ENCODE measurements around the gene ACOT11.

Gene ACOT11

GRCh38 chr1:54600947-54601721 lies 53.1 kb downstream of the ACOT11 start:
- Histone ChIP-seq H3K9me3 (ENCODE audit: control insufficient read depth, low read length) (no peaks in the 10 kb centered on the region), H3K27me3 (ENCODE audit: control insufficient read depth, insufficient read depth, low read length, poor library complexity, severe bottlenecking) (no peaks in the 10 kb centered on the region), H3K4me1 (ENCODE audit: control insufficient read depth, insufficient read depth, low read length) (no peaks in the 10 kb centered on the region), H3K4me3 (ENCODE audit: insufficient read depth, low read depth, low read length) (no peak overlapping the region), H3K36me3 (ENCODE audit: control insufficient read depth, insufficient read depth, low read length) (no peaks in the 10 kb centered on the region), H3K27ac (ENCODE audit: insufficient read depth, low read depth, low read length, poor library complexity, severe bottlenecking) (no peak overlapping the region)
- 91 to 94% methylated on average over 21 of the region's 21 CpGs for WGBS, 2 experiments

DNA sequence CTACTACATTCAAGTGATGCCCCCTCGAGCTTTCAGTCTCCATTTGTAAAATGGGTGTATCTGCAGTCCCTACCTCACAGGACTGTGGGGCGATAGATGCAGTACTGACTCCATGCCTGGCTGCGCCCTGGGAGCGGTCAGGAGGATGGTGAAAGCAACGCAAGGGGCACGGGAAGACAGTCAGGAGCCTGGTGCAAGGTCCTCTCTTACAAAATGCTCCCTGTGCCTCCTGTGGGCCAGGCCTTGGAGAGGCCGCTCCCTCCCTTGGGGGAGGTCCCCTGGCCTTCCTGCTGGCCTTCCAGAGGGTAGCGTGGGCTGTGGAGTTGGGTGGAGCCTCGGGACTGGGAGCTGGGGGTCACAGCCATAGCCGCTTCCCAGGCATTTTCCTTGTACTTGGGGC lies 53.7 kb downstream of the ACOT11 start:
- H3K4me1 ChIP-seq (ENCODE audit: control insufficient read depth, insufficient read depth, low read length) = no peaks in the 10 kb centered on the region
- 91 to 93% methylated on average over 10 of the region's 10 CpGs for WGBS, 2 experiments
- no peak overlapping the region for H3K4me3 ChIP-seq (ENCODE audit: insufficient read depth, low read depth, low read length)
- H3K9me3 ChIP-seq (ENCODE audit: control insufficient read depth, low read length) = no peaks in the 10 kb centered on the region
- H3K27ac ChIP-seq (ENCODE audit: insufficient read depth, low read depth, low read length, poor library complexity, severe bottlenecking) = no peak overlapping the region
- H3K36me3 ChIP-seq (ENCODE audit: control insufficient read depth, insufficient read depth, low read length) = no peaks in the 10 kb centered on the region
- no peaks in the 10 kb centered on the region for H3K27me3 ChIP-seq (ENCODE audit: control insufficient read depth, insufficient read depth, low read length, poor library complexity, severe bottlenecking)

DNA sequence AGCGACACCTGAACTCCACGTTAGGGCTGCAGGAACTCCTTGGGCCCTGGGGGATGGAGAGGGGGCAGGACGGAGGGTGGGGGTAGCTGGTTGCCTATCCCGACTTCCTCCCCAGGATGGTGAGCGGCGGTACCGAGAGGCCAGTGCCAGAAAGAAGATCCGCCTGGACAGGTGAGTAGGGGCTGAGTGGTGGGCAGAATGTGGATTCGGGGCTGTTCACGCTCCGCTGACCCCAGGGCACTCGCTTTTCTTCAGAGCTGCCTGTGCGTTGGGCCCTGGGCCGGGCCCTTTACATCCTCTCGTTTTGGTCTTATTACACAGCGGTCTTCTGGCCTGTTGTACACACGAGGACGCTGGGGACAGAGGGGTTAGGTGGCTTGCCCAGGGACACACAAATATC lies 54.5 kb downstream of the ACOT11 start:
- H3K9me3 ChIP-seq (ENCODE audit: control insufficient read depth, low read length) = no peaks in the 10 kb centered on the region
- no peak overlapping the region for H3K4me3 ChIP-seq (ENCODE audit: insufficient read depth, low read depth, low read length)
- H3K27me3 ChIP-seq (ENCODE audit: control insufficient read depth, insufficient read depth, low read length, poor library complexity, severe bottlenecking) = no peaks in the 10 kb centered on the region
- no peaks in the 10 kb centered on the region for H3K36me3 ChIP-seq (ENCODE audit: control insufficient read depth, insufficient read depth, low read length)
- no peaks in the 10 kb centered on the region for H3K4me1 ChIP-seq (ENCODE audit: control insufficient read depth, insufficient read depth, low read length)
- 92 to 93% methylated on average over 18 of the region's 18 CpGs for WGBS, 2 experiments
- H3K27ac ChIP-seq (ENCODE audit: insufficient read depth, low read depth, low read length, poor library complexity, severe bottlenecking) = no peak overlapping the region

DNA sequence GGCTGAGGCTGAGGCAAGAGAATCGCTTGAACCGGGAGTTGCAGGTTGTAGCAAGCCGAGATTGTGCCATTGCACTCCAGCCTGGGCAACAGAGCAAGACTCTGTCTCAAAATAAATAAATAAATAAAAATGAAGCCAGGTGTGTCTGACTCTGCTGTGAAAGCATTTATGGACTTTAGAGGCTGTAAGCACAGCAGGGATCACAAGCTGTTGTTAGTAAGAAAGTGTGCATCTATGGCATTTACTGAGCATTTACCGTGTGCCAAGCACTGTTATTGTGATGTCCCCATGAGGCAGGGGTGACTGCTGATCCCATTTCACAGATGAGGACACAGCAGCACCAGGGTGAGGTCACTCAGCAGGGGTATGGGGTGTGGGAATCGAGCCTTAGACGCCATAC lies 55.2 kb downstream of the ACOT11 start:
- Histone ChIP-seq H3K27ac (ENCODE audit: insufficient read depth, low read depth, low read length, poor library complexity, severe bottlenecking) (no peak overlapping the region), H3K9me3 (ENCODE audit: control insufficient read depth, low read length) (no peaks in the 10 kb centered on the region), H3K4me3 (ENCODE audit: insufficient read depth, low read depth, low read length) (no peak overlapping the region), H3K36me3 (ENCODE audit: control insufficient read depth, insufficient read depth, low read length) (no peaks in the 10 kb centered on the region), H3K27me3 (ENCODE audit: control insufficient read depth, insufficient read depth, low read length, poor library complexity, severe bottlenecking) (no peaks in the 10 kb centered on the region), H3K4me1 (ENCODE audit: control insufficient read depth, insufficient read depth, low read length) (peaks cover 2% of the 10 kb centered on the region)
- WGBS, 2 experiments = 93 to 95% methylated on average over 6 of the region's 6 CpGs

DNA sequence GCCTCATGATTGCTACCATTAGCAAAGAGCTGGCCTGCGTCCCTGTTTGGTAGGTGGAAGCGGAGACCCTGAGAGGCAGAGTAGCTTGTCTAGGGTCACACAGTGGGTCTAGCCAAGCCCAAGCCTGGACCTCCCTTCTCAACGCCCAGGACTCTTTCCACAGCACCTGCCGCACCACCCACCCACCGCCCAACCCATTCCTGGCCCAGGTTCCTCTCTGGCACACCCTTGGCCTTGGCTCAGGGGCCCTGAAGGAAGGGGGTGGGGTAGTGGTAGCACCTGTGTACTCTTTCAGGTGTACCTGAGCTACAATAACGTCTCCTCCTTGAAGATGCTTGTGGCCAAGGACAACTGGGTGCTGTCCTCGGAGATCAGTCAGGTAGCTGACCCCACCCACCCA lies 56.0 kb downstream of the ACOT11 start:
- WGBS, 2 experiments = 91 to 95% methylated on average over 7 of the region's 7 CpGs
- Histone ChIP-seq H3K9me3 (ENCODE audit: control insufficient read depth, low read length) (no peaks in the 10 kb centered on the region), H3K36me3 (ENCODE audit: control insufficient read depth, insufficient read depth, low read length) (no peaks in the 10 kb centered on the region), H3K27ac (ENCODE audit: insufficient read depth, low read depth, low read length, poor library complexity, severe bottlenecking) (no peak overlapping the region), H3K27me3 (ENCODE audit: control insufficient read depth, insufficient read depth, low read length, poor library complexity, severe bottlenecking) (no peaks in the 10 kb centered on the region), H3K4me1 (ENCODE audit: control insufficient read depth, insufficient read depth, low read length) (peaks cover 9% of the 10 kb centered on the region), H3K4me3 (ENCODE audit: insufficient read depth, low read depth, low read length) (no peak overlapping the region)

DNA sequence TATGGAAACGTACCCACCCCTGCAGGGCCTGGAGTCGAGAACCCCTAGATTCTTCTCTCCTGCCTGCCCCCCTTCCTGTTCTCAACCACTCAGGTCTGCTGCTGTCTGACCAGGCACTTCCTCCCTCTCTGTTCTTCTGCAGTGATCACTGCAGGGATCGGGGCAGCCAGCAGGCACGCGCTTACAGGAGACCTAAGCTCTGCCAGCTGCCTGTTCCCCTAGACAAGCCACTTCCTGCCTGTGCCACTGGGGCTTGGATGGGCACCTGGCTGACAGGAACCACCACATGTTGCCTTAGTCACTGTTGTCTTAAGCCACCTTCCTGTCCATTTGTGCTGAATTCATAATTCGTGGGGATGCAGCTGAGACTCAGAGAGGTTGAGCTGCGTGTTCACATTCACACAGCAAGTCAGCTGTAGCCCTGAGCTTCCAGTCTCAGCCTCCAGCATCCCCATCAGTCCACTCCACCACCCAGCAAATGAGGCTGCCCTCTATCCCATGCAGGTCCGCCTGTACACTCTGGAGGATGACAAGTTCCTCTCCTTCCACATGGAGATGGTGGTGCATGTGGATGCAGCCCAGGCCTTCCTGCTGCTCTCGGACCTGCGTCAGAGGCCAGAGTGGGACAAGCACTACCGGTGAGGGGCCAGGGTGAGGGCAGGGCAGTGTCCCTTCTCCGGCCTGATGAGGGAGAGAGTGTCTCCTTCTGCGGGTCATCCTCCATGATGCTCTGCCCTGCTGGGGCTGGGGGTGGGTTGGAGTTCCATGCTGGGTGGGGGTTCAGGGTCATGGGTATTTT lies 56.7 kb downstream of the ACOT11 start:
- no peaks in the 10 kb centered on the region for H3K36me3 ChIP-seq (ENCODE audit: control insufficient read depth, insufficient read depth, low read length)
- 94% methylated on average over 13 of the region's 13 CpGs for WGBS, 2 experiments
- peaks cover 10% of the 10 kb centered on the region for H3K4me1 ChIP-seq (ENCODE audit: control insufficient read depth, insufficient read depth, low read length)
- H3K9me3 ChIP-seq (ENCODE audit: control insufficient read depth, low read length) = no peaks in the 10 kb centered on the region
- H3K4me3 ChIP-seq (ENCODE audit: insufficient read depth, low read depth, low read length) = no peak overlapping the region
- H3K27ac ChIP-seq (ENCODE audit: insufficient read depth, low read depth, low read length, poor library complexity, severe bottlenecking) = no peak overlapping the region
- no peaks in the 10 kb centered on the region for H3K27me3 ChIP-seq (ENCODE audit: control insufficient read depth, insufficient read depth, low read length, poor library complexity, severe bottlenecking)

DNA sequence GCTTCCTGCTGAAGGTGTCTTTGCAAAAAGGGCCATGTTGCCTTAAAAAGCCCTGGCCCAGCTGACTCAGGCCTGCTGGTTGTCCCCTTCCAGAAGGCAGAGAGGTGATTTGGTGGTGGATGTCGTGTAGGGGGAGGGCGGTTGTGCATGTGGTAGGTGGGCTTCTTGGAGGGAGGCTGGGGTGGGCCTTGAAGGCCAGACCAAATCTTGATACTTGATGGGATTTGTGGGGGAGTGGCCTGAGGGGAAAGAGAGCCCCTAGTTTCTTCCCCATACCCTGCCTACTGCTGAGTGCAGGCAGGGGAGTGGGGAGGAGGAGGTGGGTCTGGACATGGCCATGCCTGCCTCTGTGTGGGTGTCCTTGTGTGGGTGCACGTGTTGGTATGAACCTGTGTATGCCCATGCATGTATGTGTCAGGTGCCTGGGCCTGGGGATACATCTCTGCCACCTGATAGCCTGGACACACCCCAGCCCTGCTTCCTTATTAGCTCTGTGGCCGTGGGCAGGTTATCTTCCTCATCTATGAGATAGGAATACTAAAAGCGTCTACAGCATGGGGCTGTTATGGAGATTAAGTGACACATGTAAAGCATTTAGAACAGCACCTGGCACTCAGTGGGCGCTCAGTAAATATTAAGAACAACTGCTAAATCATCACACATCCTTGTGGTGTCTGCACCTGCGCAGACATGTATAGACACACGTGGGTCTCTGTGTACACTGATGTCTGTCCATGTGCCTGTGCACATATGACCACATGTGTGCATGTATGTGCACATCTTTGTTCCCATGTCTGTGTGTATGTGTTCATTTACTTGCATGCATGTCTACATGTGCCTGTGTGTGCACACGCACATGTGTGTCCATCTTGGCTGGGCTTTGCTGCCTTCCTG lies 58.3 kb downstream of the ACOT11 start:
- no peak overlapping the region for H3K4me3 ChIP-seq (ENCODE audit: insufficient read depth, low read depth, low read length)

GRCh38 chr1:54606990-54607325 lies 58.9 kb downstream of the ACOT11 start:
- no peak overlapping the region for H3K27ac ChIP-seq (ENCODE audit: insufficient read depth, low read depth, low read length, poor library complexity, severe bottlenecking)
- no peaks in the 10 kb centered on the region for H3K9me3 ChIP-seq (ENCODE audit: control insufficient read depth, low read length)
- H3K36me3 ChIP-seq (ENCODE audit: control insufficient read depth, insufficient read depth, low read length) = no peaks in the 10 kb centered on the region
- H3K4me3 ChIP-seq (ENCODE audit: insufficient read depth, low read depth, low read length) = no peak overlapping the region
- no peaks in the 10 kb centered on the region for H3K27me3 ChIP-seq (ENCODE audit: control insufficient read depth, insufficient read depth, low read length, poor library complexity, severe bottlenecking)
- 93% methylated on average over 13 of the region's 13 CpGs for WGBS, 2 experiments
- peaks cover 21% of the 10 kb centered on the region for H3K4me1 ChIP-seq (ENCODE audit: control insufficient read depth, insufficient read depth, low read length)

More for the DNA sequence above, 58.3 kb downstream of the ACOT11 start:
- no peaks in the 10 kb centered on the region for H3K9me3 ChIP-seq (ENCODE audit: control insufficient read depth, low read length)
- H3K27ac ChIP-seq (ENCODE audit: insufficient read depth, low read depth, low read length, poor library complexity, severe bottlenecking) = no peak overlapping the region
- no peaks in the 10 kb centered on the region for H3K27me3 ChIP-seq (ENCODE audit: control insufficient read depth, insufficient read depth, low read length, poor library complexity, severe bottlenecking)
- no peaks in the 10 kb centered on the region for H3K36me3 ChIP-seq (ENCODE audit: control insufficient read depth, insufficient read depth, low read length)
- H3K4me1 ChIP-seq (ENCODE audit: control insufficient read depth, insufficient read depth, low read length) = peaks cover 19% of the 10 kb centered on the region
- WGBS, 2 experiments = 93% methylated on average over 9 of the region's 9 CpGs

GRCh38 chr1:54607821-54608565 lies 60.0 kb downstream of the ACOT11 start:
- WGBS, 2 experiments = 89 to 90% methylated on average over 19 of the region's 19 CpGs
- H3K36me3 ChIP-seq (ENCODE audit: control insufficient read depth, insufficient read depth, low read length) = no peaks in the 10 kb centered on the region
- no peaks in the 10 kb centered on the region for H3K27me3 ChIP-seq (ENCODE audit: control insufficient read depth, insufficient read depth, low read length, poor library complexity, severe bottlenecking)
- no peak overlapping the region for H3K27ac ChIP-seq (ENCODE audit: insufficient read depth, low read depth, low read length, poor library complexity, severe bottlenecking)
- no peaks in the 10 kb centered on the region for H3K9me3 ChIP-seq (ENCODE audit: control insufficient read depth, low read length)
- no peak overlapping the region for H3K4me3 ChIP-seq (ENCODE audit: insufficient read depth, low read depth, low read length)
- H3K4me1 ChIP-seq (ENCODE audit: control insufficient read depth, insufficient read depth, low read length) = peaks cover 21% of the 10 kb centered on the region
